A673 (cell line): ENCODE results near the gene SOCS7. TPM values are rescaled to one million over a fixed set of nuclear protein-coding genes. Genes with fewer than 3 reads are reported as not detected.
A peak's percentile ranks its signal among the peaks of the same experiment; 100 is the strongest.

ENCODE experiments used
- BruUV-seq: library from RNA; stranded (reverse); fragments of 400-500 nt; replicated peaks from 2 replicates; lab custom pipeline; 2021; lab: Mats Ljungman, UMichigan
- CTCF ChIA-PET: fragments of 300-600 bp; sonication (Branson Sonifier 250); formaldehyde crosslinking; loops from one replicate; lab custom pipeline; 2022; ENCODE audit warnings: antibody characterized with exemption; lab: Charles Lee
- POLR2A ChIA-PET: fragments of 300-600 bp; sonication (Branson Sonifier 250); formaldehyde crosslinking; loops from one replicate; lab custom pipeline; 2022; ENCODE audit warnings: antibody characterized with exemption; ENCODE audit not compliant: low non-redundant PET; lab: Charles Lee
- DNase-seq: peaks from one replicate; pipeline ENCODE4 v3.0.0-alpha.2; 2015; ENCODE audit warnings: low spot score
- H3K27ac ChIP-seq: fragments of 200-600 bp; sonication (generic); 2 replicates; pipeline ENCODE4 v1.5.1; 2016; ENCODE audit warnings: mixed run types, low read depth, mild to moderate bottlenecking, mixed read lengths, antibody characterized with exemption, low read length; ENCODE audit not compliant: poor library complexity, severe bottlenecking
- H3K27me3 ChIP-seq: fragments of 200-600 bp; sonication (generic); replicated peaks from 2 replicates; pipeline ENCODE4 v1.6.1; 2017; ENCODE audit warnings: mixed run types, low read depth, mild to moderate bottlenecking, mixed read lengths, antibody characterized with exemption, low read length; ENCODE audit not compliant: insufficient read depth, poor library complexity
- H3K36me3 ChIP-seq: fragments of 200-600 bp; sonication (generic); 2 replicates; pipeline ENCODE4 v1.6.1; 2016; ENCODE audit warnings: mixed run types, mild to moderate bottlenecking, mixed read lengths, antibody characterized with exemption, low read length; ENCODE audit not compliant: insufficient read depth, poor library complexity, severe bottlenecking
- H3K4me1 ChIP-seq: fragments of 200-600 bp; sonication (generic); 2 replicates; pipeline ENCODE4 v1.6.1; 2017; ENCODE audit warnings: mixed run types, mild to moderate bottlenecking, mixed read lengths, antibody characterized with exemption, low read length; ENCODE audit not compliant: insufficient read depth, poor library complexity, severe bottlenecking
- H3K4me3 ChIP-seq: fragments of 200-600 bp; sonication (generic); 2 replicates; pipeline ENCODE4 v1.5.1; 2016; ENCODE audit warnings: low read depth, mixed run types, mild to moderate bottlenecking, mixed read lengths, low read length; ENCODE audit not compliant: poor library complexity, severe bottlenecking
- H3K9me3 ChIP-seq: fragments of 200-600 bp; sonication (generic); 2 replicates; pipeline ENCODE4 v1.6.1; 2016; ENCODE audit warnings: mixed run types, low read depth, mild to moderate bottlenecking, mixed read lengths, antibody characterized with exemption, low read length; ENCODE audit not compliant: poor library complexity, severe bottlenecking
- EZH2 ChIP-seq: fragments of 200-600 bp; sonication (generic); IDR thresholded peaks from 2 replicates; pipeline ENCODE4 v1.6.1; 2017; ENCODE audit warnings: borderline replicate concordance, low read depth, mild to moderate bottlenecking, mixed read lengths, antibody characterized with exemption, low read length; ENCODE audit not compliant: poor library complexity, severe bottlenecking
- intact Hi-C: fragments of 100-400 bp; cut with micrococcal nuclease; formaldehyde crosslinking; loops from one replicate; pipeline ENCODE4 v1.10.0; 2022; ENCODE audit not compliant: unreplicated experiment
- total RNA-seq: library from RNA; stranded (reverse); gene quantifications from 2 replicates; pipeline ENCODE4 v1.2.3, GENCODE V29; 2021
- TF ChIP-seq, protein P1 (sequence below): fragments of 300-800, 200-600 bp; sonication (generic); conservative IDR thresholded peaks from 2 replicates; pipeline ENCODE4 v1.5.1; 2017; ENCODE audit warnings: low read depth, mild to moderate bottlenecking, antibody characterized with exemption, low read length, moderate library complexity, mixed read lengths

SOCS7 gene
- total RNA-seq, 1 experiment from 2014 or later, result 15.2 TPM

DNA sequence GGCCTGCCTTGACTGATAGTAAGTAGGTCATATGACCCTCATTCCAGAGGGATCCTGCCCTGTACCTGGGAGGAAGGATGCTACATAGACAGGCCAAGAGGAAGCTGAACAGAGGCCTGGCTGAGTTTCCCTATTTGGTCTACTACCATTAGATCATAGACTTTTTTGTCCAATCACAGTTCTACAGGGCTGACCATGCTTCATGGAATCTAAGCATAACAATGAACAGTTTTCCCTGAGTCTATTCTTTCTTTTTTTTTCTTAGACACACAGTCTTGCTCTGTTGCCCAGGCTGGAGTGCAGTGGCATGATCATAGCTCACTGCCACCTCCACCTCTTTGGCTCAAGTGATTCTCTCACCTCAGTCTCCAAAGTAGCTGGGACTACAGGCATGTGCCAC, 11.8 kb upstream of the SOCS7 start:
- BruUV-seq, result no TSS peak
- Histone ChIP-seq H3K9me3 (no peaks in the 10 kb centered on the region), H3K36me3 (no peaks in the 10 kb centered on the region), H3K4me3 (no peak overlapping the region), H3K27ac (no peak overlapping the region), H3K4me1 (no peaks in the 10 kb centered on the region), H3K27me3 (no peaks in the 10 kb centered on the region)
- CTCF ChIA-PET, result no interaction called here
- intact Hi-C loops, result no loop called here
- POLR2A ChIA-PET, result no interaction called here
- TF ChIP-seq, protein P1, sequence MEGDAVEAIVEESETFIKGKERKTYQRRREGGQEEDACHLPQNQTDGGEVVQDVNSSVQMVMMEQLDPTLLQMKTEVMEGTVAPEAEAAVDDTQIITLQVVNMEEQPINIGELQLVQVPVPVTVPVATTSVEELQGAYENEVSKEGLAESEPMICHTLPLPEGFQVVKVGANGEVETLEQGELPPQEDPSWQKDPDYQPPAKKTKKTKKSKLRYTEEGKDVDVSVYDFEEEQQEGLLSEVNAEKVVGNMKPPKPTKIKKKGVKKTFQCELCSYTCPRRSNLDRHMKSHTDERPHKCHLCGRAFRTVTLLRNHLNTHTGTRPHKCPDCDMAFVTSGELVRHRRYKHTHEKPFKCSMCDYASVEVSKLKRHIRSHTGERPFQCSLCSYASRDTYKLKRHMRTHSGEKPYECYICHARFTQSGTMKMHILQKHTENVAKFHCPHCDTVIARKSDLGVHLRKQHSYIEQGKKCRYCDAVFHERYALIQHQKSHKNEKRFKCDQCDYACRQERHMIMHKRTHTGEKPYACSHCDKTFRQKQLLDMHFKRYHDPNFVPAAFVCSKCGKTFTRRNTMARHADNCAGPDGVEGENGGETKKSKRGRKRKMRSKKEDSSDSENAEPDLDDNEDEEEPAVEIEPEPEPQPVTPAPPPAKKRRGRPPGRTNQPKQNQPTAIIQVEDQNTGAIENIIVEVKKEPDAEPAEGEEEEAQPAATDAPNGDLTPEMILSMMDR, result no peak
- no peak for DNase-seq

DNA sequence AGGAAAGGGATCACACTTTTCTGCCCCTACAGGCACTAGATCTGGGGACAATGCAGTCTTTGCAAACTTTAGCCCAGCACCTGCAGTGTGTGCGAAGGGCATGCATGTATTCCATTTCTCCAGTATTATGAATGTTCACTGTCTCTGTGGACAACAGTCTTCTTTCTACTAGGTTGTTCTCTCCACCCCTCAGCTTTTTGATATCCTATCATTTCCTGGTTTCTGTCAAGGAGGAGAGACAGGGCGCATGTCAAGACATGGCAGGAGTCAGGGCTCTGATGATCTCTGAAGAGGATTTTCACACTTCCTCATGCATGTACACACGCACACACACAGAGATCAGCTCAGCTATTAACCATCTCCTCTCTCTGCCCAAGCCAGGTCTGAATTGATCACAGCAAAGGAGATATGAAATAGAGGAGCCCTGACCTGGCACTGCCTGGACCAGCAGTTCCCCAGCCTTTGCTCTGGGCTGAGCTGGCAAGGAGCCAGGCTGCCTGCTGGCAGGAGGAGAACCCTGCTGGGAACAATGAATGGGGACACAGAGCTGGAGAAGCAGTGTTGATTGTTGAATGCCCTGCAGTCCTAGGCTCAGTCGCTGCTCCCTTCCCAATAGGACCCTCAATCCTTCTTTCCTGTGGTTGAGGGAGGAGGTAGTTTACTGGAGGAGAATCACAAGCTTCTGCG, 10.5 kb upstream of the SOCS7 start:
- Histone ChIP-seq H3K4me3 (no peak overlapping the region), H3K4me1 (no peaks in the 10 kb centered on the region), H3K36me3 (no peaks in the 10 kb centered on the region), H3K9me3 (no peaks in the 10 kb centered on the region), H3K27me3 (no peaks in the 10 kb centered on the region), H3K27ac (no peak overlapping the region)
- BruUV-seq, result no TSS peak
- TF ChIP-seq, protein P1, result no peak
- TF ChIP-seq EZH2, result no peak
- intact Hi-C loops, result no loop called here
- peak; percentile 35 for DNase-seq
- POLR2A ChIA-PET, result no interaction called here
- CTCF ChIA-PET, result no interaction called here

DNA sequence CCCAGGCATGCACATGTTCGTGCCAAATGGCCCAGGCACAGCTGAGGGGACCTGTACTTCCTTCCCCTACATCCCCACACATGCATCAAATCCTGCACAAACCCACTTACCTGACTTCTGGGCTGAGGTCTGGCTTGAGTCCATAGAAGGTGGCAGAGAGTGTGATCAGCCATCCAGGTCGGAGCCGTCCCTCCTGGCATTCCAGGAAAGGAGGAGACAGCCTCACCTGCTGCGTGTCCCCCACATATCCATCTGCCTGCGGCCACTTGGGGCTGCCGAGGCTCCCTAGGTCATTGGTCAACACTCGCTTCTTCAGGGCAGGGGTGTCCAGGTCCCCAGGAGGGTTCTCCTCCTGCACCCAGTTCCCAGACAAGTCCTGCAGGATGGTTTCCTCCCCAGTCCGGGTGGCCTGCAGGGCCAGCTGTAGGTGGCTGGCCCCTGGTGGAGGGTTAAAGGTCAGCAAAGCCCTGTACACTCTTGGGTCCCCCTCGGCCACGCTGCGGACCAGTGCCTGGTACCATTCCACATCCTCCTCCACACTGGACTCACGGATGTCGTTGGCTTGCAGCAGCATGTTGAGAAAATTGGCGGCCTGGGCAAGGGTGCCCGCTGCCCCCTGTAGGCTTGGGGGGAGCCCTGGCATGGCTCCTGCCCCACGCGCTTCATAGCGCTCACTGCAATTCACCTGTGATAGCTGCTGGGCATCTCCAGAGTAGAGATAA, 8.6 kb upstream of the SOCS7 start:
- H3K9me3 ChIP-seq, result no peaks in the 10 kb centered on the region
- no TSS peak for BruUV-seq
- H3K4me1 ChIP-seq, result no peaks in the 10 kb centered on the region
- no peak overlapping the region for H3K27ac ChIP-seq
- intact Hi-C loops, result no loop called here
- no peaks in the 10 kb centered on the region for H3K36me3 ChIP-seq
- no peaks in the 10 kb centered on the region for H3K27me3 ChIP-seq
- TF ChIP-seq, protein P1, result no peak
- no peak for TF ChIP-seq EZH2
- H3K4me3 ChIP-seq, result no peak overlapping the region
- ChIA-PET POLR2A (no interaction called here), CTCF (no interaction called here)
- DNase-seq, result no peak
